Limb (tissue), 2 donors: ENCODE data around the gene APC.
"Not testable (repeated sequence)": the region's sequence is repeated elsewhere in the genome, so short reads cannot be mapped to it uniquely, and the experiment has no call there.

ENCODE experiments used
- DNase-seq, 2 donors: peaks; one replicate each; pipeline ENCODE4 v3.0.0-alpha.2; 2016; ENCODE audit errors: extremely low spot score in 2 of 2

Gene APC

GRCh38 chr5:112716895-112717294 is 20.8 kb upstream of the APC start:
- not testable (repeated sequence) for DNase-seq

GRCh38 chr5:112717506-112718082 is 20.1 kb upstream of the APC start:
- DNase-seq = no peak

- DNase-seq = no peak
These were observed 19.3 kb upstream of the APC start for GRCh38 chr5:112718344-112718743.

- no peak for DNase-seq
These were observed 17.1 kb upstream of the APC start for GRCh38 chr5:112720576-112720975.

GRCh38 chr5:112724901-112725300 is 12.8 kb upstream of the APC start:
- no peak for DNase-seq

- no peak for DNase-seq
These were observed 8.1 kb upstream of the APC start for GRCh38 chr5:112729630-112730029.

GRCh38 chr5:112732131-112732530 is 5.6 kb upstream of the APC start:
- no peak for DNase-seq

GRCh38 chr5:112733586-112733985 is 4.1 kb upstream of the APC start:
- no peak for DNase-seq

GRCh38 chr5:112734597-112734996 is 3.1 kb upstream of the APC start:
- DNase-seq = no peak

- DNase-seq = no peak
These were observed 2.0 kb upstream of the APC start for GRCh38 chr5:112735702-112736101.

GRCh38 chr5:112737070-112737462 is 619 bp upstream of the APC start:
- no peak for DNase-seq

GRCh38 chr5:112738191-112738560 is 491 bp downstream of the APC start:
- DNase-seq = peak in 1 of 2 donors; percentile 42

GRCh38 chr5:112742424-112742823 is 4.7 kb downstream of the APC start:
- DNase-seq = no peak

- no peak for DNase-seq
These were observed 5.9 kb downstream of the APC start for GRCh38 chr5:112743631-112744030.

- no peak for DNase-seq
These were observed 14.7 kb downstream of the APC start for GRCh38 chr5:112752335-112752734.

- DNase-seq = no peak
These were observed 18.0 kb downstream of the APC start for GRCh38 chr5:112755703-112756102.

GRCh38 chr5:112757468-112758208 is 20.0 kb downstream of the APC start:
- DNase-seq = peak in 1 of 2 donors; percentile 84

GRCh38 chr5:112758676-112759075 is 21.0 kb downstream of the APC start:
- no peak for DNase-seq

GRCh38 chr5:112762113-112762810 is 24.6 kb downstream of the APC start:
- DNase-seq = no peak

- no peak for DNase-seq
These were observed 25.5 kb downstream of the APC start for GRCh38 chr5:112763165-112763564.

GRCh38 chr5:112772124-112772523 is 34.4 kb downstream of the APC start:
- DNase-seq = no peak

GRCh38 chr5:112776301-112776856 is 38.7 kb downstream of the APC start:
- DNase-seq = no peak
